Activated naive CD4-positive, alpha-beta T cell treated with anti-CD3 and anti-CD28 coated beads, Interleukin-2, amount 50 U/mL, for 24 hours (primary cell): ENCODE results near the gene NCKAP5.

Source experiments
- H3K27ac Mint-ChIP-seq: one replicate; pipeline ENCODE4 v1.8.0; 2021; ENCODE audit warnings: mild to moderate bottlenecking, mixed read lengths
- H3K27me3 Mint-ChIP-seq: one replicate; pipeline ENCODE4 v1.8.0; 2021; ENCODE audit warnings: mixed read lengths
- H3K36me3 Mint-ChIP-seq: one replicate; pipeline ENCODE4 v1.8.0; 2021; ENCODE audit warnings: mixed read lengths
- H3K4me1 Mint-ChIP-seq: one replicate; pipeline ENCODE4 v1.8.0; 2021; ENCODE audit warnings: mixed read lengths
- H3K4me3 Mint-ChIP-seq: one replicate; pipeline ENCODE4 v1.8.0; 2021; ENCODE audit warnings: mild to moderate bottlenecking, mixed read lengths
- H3K9me3 Mint-ChIP-seq: one replicate; pipeline ENCODE4 v1.8.0; 2021; ENCODE audit warnings: mixed read lengths

The NCKAP5 gene

GRCh38 chr2:133408671-133409070 lies 159.6 kb downstream of the NCKAP5 start:
- Mint-ChIP-seq H3K4me1 (no peaks in the 10 kb centered on the region), H3K36me3 (no peaks in the 10 kb centered on the region)

GRCh38 chr2:133407341-133407740 lies 160.9 kb downstream of the NCKAP5 start:
- no peaks in the 10 kb centered on the region for H3K4me1 Mint-ChIP-seq
- H3K36me3 Mint-ChIP-seq = no peaks in the 10 kb centered on the region
- H3K27me3 Mint-ChIP-seq = no peaks in the 10 kb centered on the region
- no peaks in the 10 kb centered on the region for H3K9me3 Mint-ChIP-seq
- no peak overlapping the region for H3K27ac Mint-ChIP-seq
- no peak overlapping the region for H3K4me3 Mint-ChIP-seq

More at GRCh38 chr2:133408671-133409070, 159.6 kb downstream of the NCKAP5 start:
- Mint-ChIP-seq H3K27me3 (no peaks in the 10 kb centered on the region), H3K4me3 (no peak overlapping the region), H3K9me3 (no peaks in the 10 kb centered on the region), H3K27ac (no peak overlapping the region)

- Mint-ChIP-seq H3K9me3 (no peaks in the 10 kb centered on the region), H3K36me3 (no peaks in the 10 kb centered on the region)
Measured at GRCh38 chr2:133405252-133405651, 163.0 kb downstream of the NCKAP5 start.

GRCh38 chr2:133400411-133400810 lies 167.9 kb downstream of the NCKAP5 start:
- no peak overlapping the region for H3K4me3 Mint-ChIP-seq
- H3K27ac Mint-ChIP-seq = no peak overlapping the region
- H3K4me1 Mint-ChIP-seq = no peaks in the 10 kb centered on the region
- H3K9me3 Mint-ChIP-seq = no peaks in the 10 kb centered on the region
- H3K36me3 Mint-ChIP-seq = no peaks in the 10 kb centered on the region
- no peaks in the 10 kb centered on the region for H3K27me3 Mint-ChIP-seq

More at GRCh38 chr2:133405252-133405651, 163.0 kb downstream of the NCKAP5 start:
- no peaks in the 10 kb centered on the region for H3K27me3 Mint-ChIP-seq
- no peaks in the 10 kb centered on the region for H3K4me1 Mint-ChIP-seq
- no peak overlapping the region for H3K4me3 Mint-ChIP-seq
- no peak overlapping the region for H3K27ac Mint-ChIP-seq

- Mint-ChIP-seq H3K36me3 (no peaks in the 10 kb centered on the region), H3K27ac (no peak overlapping the region), H3K27me3 (no peaks in the 10 kb centered on the region), H3K9me3 (peaks cover 8% of the 10 kb centered on the region), H3K4me1 (no peaks in the 10 kb centered on the region), H3K4me3 (no peak overlapping the region)
Measured at GRCh38 chr2:133393895-133394294, 174.4 kb downstream of the NCKAP5 start.

GRCh38 chr2:133390156-133390555 lies 178.1 kb downstream of the NCKAP5 start:
- Mint-ChIP-seq H3K27ac (no peak overlapping the region), H3K9me3 (peaks cover 18% of the 10 kb centered on the region), H3K27me3 (no peaks in the 10 kb centered on the region), H3K4me1 (no peaks in the 10 kb centered on the region), H3K36me3 (no peaks in the 10 kb centered on the region), H3K4me3 (no peak overlapping the region)

GRCh38 chr2:133389569-133389968 lies 178.7 kb downstream of the NCKAP5 start:
- Mint-ChIP-seq H3K36me3 (no peaks in the 10 kb centered on the region), H3K27ac (no peak overlapping the region), H3K27me3 (no peaks in the 10 kb centered on the region), H3K9me3 (peaks cover 18% of the 10 kb centered on the region), H3K4me1 (no peaks in the 10 kb centered on the region), H3K4me3 (no peak overlapping the region)

- Mint-ChIP-seq H3K27ac (no peak overlapping the region), H3K9me3 (peaks cover 19% of the 10 kb centered on the region), H3K36me3 (no peaks in the 10 kb centered on the region), H3K27me3 (no peaks in the 10 kb centered on the region), H3K4me3 (no peak overlapping the region), H3K4me1 (no peaks in the 10 kb centered on the region)
Measured at GRCh38 chr2:133382566-133382965, 185.7 kb downstream of the NCKAP5 start.

GRCh38 chr2:133380991-133381390 lies 187.3 kb downstream of the NCKAP5 start:
- H3K36me3 Mint-ChIP-seq = no peaks in the 10 kb centered on the region
- H3K9me3 Mint-ChIP-seq = peaks cover 15% of the 10 kb centered on the region
- H3K27ac Mint-ChIP-seq = no peak overlapping the region
- H3K4me3 Mint-ChIP-seq = no peak overlapping the region
- no peaks in the 10 kb centered on the region for H3K27me3 Mint-ChIP-seq
- H3K4me1 Mint-ChIP-seq = no peaks in the 10 kb centered on the region

GRCh38 chr2:133378928-133379549 lies 189.2 kb downstream of the NCKAP5 start:
- H3K4me3 Mint-ChIP-seq = no peak overlapping the region
- H3K27ac Mint-ChIP-seq = no peak overlapping the region
- H3K4me1 Mint-ChIP-seq = no peaks in the 10 kb centered on the region
- no peaks in the 10 kb centered on the region for H3K27me3 Mint-ChIP-seq
- peaks cover 13% of the 10 kb centered on the region for H3K9me3 Mint-ChIP-seq
- no peaks in the 10 kb centered on the region for H3K36me3 Mint-ChIP-seq

- Mint-ChIP-seq H3K36me3 (no peaks in the 10 kb centered on the region), H3K27me3 (no peaks in the 10 kb centered on the region), H3K4me3 (no peak overlapping the region), H3K9me3 (peaks cover 13% of the 10 kb centered on the region), H3K27ac (no peak overlapping the region), H3K4me1 (no peaks in the 10 kb centered on the region)
Measured at GRCh38 chr2:133378386-133378785, 189.9 kb downstream of the NCKAP5 start.

- Mint-ChIP-seq H3K4me1 (no peaks in the 10 kb centered on the region), H3K4me3 (no peak overlapping the region), H3K27ac (no peak overlapping the region), H3K27me3 (no peaks in the 10 kb centered on the region), H3K9me3 (peaks cover 13% of the 10 kb centered on the region), H3K36me3 (no peaks in the 10 kb centered on the region)
Measured at GRCh38 chr2:133377599-133377998, 190.7 kb downstream of the NCKAP5 start.

GRCh38 chr2:133377021-133377481 lies 191.2 kb downstream of the NCKAP5 start:
- Mint-ChIP-seq H3K4me3 (no peak overlapping the region), H3K4me1 (no peaks in the 10 kb centered on the region), H3K9me3 (peaks cover 8% of the 10 kb centered on the region), H3K27ac (no peak overlapping the region), H3K36me3 (no peaks in the 10 kb centered on the region), H3K27me3 (no peaks in the 10 kb centered on the region)

- no peak overlapping the region for H3K27ac Mint-ChIP-seq
- no peak overlapping the region for H3K4me3 Mint-ChIP-seq
- no peaks in the 10 kb centered on the region for H3K27me3 Mint-ChIP-seq
- no peaks in the 10 kb centered on the region for H3K9me3 Mint-ChIP-seq
- H3K36me3 Mint-ChIP-seq = no peaks in the 10 kb centered on the region
- H3K4me1 Mint-ChIP-seq = no peaks in the 10 kb centered on the region
Measured at GRCh38 chr2:133374781-133375180, 193.5 kb downstream of the NCKAP5 start.

GRCh38 chr2:133371286-133371685 lies 197.0 kb downstream of the NCKAP5 start:
- Mint-ChIP-seq H3K4me1 (no peaks in the 10 kb centered on the region), H3K4me3 (no peak overlapping the region), H3K27ac (no peak overlapping the region), H3K27me3 (no peaks in the 10 kb centered on the region), H3K36me3 (no peaks in the 10 kb centered on the region), H3K9me3 (no peaks in the 10 kb centered on the region)

- no peaks in the 10 kb centered on the region for H3K36me3 Mint-ChIP-seq
- no peak overlapping the region for H3K27ac Mint-ChIP-seq
- H3K4me1 Mint-ChIP-seq = no peaks in the 10 kb centered on the region
- H3K27me3 Mint-ChIP-seq = no peaks in the 10 kb centered on the region
- H3K9me3 Mint-ChIP-seq = no peaks in the 10 kb centered on the region
- H3K4me3 Mint-ChIP-seq = no peak overlapping the region
Measured at GRCh38 chr2:133369901-133370658, 198.2 kb downstream of the NCKAP5 start.
